HG03565 (cell line): ENCODE measurements around the gene ZNF382.
"Not testable (repeated sequence)": the region's sequence is repeated elsewhere in the genome, so short reads cannot be mapped to it uniquely, and the experiment has no call there.

Experiments used
- ATAC-seq: cut with Tn5 transposase; IDR thresholded peaks from one replicate; pipeline ENCODE4 v1.9.1; 2021; ENCODE audit warnings: mild to moderate bottlenecking, moderate library complexity; ENCODE audit not compliant: unreplicated experiment

The ZNF382 gene

DNA sequence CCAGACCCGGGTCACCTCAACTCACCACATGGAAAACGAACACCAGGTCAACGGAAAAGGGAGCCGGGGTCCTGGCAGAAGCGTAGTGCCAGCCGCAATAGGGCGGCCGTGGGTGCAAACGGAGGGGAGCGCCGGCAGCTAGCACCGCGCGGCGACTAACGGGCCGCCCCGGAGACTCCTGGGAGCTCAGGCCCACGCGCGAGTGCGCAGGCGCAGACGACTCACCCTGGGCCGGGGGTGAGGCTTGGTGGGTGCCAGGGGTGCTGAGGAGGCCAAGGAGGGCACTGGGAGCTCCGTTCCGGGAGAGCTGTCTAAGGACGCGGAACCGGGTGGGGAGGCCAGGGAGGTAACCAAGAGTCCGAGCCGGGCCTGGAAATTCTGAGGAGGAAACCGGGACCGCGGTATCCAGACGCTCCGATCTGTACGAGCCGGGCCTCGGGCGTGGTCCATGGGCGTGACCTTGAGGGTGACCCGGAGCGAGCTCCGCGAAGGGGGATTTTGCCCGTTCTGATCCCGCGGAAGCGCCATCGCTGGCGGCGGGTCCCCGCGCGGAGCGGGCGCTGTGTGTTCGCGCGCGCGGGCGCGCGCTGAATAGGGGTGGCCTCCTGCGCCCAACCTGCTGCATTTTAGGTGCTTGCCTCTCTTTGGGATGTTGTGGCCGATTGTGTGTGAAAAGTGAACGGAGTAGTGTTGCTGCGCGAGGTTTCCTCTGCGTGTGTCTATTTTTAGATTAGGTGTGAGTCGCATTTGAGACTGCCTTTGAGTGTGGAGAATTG is at the start of gene ZNF382:
TSS of gene ZNF382 (plus strand) at position 213 of the 776 bp plus-strand sequence. CDS start 4,602 bp downstream, outside the sequence.
- ATAC-seq: peak; percentile 39

GRCh38 chr19:36564391-36564790 is 40.7 kb upstream of the ZNF382 start:
- no peak for ATAC-seq

DNA sequence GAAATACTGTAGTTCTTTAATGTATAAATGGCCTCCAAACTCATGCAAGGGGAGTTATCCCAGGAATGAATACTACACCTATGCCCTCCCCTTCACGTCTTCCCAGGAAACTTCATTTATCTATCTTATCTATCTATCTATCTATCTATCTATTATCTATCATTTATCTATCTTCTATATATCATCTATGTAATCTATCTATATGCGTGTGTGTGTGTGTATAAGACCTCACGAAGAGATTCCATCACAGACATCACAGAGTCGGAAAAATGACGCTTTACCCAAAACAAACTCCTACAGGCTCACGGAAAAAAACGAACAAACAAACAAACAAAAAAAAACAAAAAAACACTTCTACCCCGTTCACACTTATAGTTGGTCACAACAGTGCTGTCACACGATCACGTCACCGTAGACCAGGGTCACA is 32.5 kb upstream of the ZNF382 start:
- no peak for ATAC-seq

DNA sequence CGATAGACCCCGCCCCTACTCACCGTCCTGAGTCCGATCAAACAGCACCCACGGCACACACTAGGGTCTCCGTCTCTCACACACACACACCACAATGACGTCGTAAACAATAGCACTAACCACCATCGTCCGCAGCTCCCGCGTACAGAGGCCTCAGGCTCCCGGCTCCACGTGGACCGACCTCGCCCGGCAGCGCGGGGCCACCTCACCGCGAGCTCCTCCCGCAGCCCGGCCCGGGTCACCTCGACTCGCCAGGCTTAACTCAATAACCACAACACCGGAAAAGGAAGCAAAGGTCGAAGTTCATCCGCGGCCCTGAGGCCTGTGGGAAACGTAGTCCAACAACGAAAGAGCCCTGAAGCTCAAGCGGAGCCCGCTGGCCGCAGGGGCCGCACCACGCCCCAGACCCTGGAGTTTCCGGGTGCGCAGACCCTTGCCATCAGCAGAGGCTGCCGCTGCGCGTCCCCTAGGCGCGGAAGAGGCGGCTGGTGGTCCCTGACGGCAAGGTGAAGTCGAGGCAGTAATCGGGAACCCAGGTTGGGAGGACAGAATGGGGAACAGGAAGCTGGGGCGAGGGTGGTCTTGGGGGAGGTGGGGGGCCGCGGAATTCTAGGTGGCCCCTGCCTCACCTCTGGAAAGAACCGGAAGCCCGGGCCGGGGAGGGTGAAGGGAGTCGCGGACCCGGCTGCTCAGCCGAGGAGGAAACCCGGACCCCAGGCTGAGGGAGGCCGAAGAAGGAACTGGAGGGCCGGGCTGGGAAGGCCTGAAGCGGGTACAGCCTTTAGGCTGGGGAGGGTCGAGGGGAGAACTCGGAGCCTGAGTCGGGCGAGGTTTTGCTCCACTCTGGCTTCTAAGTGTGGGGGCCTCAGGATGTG is 31.9 kb upstream of the ZNF382 start, which contains the start of gene ZNF529:
TSS of gene ZNF529 (minus strand) at position 273 of the 875 bp plus-strand sequence. CDS start 946 bp downstream, outside the sequence.
- peak; percentile 76 for ATAC-seq

- no peak for ATAC-seq
Observed at GRCh38 chr19:36573895-36574720, 31.0 kb upstream of the ZNF382 start.

DNA sequence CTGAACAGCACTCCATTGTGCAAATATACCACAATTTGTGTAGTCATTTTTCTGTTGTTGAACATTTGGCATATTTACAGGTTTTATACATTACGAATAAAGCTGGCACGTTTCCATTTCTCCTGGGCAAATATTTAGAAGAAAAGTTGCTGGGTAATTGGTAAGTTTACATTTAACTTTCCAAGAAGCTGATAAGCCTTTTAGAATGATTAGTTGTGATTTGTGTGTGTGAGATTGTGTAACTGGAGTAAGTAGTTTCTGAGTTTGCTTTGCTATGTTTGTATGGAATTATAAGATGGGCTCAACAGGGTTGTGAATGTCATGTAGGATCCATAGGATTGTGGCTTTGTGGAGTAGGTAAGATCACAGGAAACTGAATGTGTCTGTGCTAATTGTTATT is 30.4 kb upstream of the ZNF382 start:
- no peak for ATAC-seq

DNA sequence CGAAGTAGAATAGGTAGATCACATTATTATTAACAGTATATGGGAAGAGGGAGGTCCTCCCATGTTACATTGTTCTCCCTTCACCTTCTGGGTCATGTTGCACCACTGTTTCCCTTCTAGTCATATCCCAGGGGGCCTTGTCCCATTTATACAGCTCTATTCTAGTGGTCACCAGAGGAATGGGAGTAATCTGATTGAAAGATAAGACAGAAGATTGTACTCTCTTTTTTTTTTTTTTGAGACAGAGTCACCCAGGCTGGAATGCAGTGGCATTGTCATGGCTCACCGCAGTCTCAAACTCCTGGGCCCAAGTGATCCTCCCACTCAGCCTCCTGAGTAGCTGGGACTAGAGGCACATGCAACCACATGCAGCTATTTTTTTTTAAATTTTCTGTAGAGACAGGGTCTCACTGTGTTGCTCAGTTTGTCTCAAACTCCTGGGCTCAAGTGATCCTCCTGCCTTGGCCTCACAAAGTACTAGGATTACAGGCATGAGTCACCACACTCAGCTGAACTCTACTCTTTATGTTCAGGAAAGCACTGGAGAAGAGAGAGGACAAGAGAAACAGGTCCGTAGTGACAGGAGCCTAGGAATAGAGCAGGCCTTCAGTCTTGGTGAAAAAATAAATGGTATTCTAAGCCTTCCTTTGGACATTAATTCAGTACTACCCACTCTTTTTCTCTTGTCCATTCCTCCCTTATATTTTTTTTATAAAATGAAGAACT is 27.7 kb upstream of the ZNF382 start:
- no peak for ATAC-seq

DNA sequence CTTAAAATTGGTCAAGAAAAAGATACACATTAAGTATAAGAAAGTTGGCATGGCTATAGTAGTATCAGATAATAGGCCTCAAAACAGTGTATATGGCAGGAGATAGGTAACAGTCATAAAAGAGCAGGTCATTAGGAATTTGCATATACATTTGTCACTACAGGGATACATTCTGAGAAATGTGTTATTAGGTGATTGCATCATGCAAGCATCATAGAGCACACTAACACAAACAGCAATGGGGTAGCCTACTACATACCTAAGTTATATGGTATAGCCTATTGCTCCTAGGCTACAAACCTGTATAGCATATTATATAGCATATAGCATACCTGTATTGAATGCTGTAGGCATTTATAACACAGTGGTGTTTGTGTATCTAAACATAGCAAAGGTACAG is 25.9 kb upstream of the ZNF382 start:
- no peak for ATAC-seq

DNA sequence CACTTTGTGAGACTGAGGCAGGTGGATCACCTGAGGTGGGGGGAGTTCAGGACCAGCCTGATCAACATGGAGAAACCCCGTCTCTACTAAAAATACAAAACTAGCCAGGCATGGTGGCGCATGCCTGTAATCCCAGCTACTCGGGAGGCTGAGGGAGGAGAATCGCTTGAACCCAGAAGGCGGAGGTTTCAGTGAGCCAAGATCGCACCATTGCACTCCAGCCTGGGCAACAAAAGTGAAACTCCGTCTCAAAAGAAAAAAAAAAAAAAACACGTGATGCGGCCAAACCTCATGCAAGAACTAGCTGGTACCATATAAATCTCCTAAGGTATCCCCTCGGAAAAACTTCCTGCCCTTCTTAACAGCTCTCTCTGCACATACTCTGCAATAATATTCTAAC is 2.4 kb upstream of the ZNF382 start:
- not testable (repeated sequence) for ATAC-seq

DNA sequence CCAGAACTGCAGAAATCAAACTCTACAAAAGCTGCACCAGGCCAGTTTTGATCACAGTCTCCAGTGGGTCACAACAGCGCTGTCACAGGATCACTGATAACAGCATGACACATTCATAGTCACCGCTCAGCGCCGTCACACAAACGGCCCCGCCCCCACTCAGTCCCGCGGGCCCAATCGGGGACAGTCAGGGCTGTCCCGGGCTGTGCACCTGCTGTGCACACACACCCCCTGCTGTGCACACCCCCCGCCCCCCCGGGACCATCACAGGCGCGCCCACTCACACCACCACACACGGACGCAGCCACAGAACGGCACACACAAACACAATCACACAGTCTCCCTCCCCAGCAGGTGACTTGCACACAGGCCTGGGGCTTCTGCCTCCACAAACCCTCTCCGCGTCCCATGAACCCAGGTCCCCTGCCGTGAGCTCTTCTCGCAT is 435 bp upstream of the ZNF382 start:
- ATAC-seq: peak; percentile 66

DNA sequence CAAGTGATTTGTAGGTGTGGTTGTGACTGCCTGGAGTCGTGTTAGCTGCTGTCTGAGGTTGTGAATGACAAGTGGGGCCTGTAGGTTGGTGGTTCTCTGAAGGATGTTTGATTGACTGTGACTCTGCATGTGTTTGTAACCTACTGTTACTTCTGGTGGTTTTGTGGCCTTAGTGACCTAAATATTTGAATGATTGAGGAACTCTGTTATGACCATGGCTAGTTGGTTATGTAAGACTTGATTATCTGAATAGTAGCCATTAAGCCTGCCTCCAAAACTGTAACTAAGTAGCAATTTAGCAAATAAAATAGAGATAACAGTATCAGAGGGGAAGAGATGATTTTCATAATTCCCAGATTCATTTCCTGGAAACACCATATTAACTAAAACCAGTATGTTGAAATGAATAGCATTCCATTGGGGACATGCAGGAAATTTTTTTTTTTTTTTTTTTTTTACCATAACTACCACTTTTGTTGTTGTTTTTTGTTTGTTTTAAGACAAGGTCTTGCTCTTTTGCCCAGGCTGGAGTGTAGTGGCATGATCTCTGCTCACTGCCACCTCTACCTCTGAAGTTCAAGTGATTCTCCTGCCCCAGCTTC is 865 bp downstream of the ZNF382 start:
- ATAC-seq: no peak

GRCh38 chr19:36627057-36627456 is 21.9 kb downstream of the ZNF382 start:
- no peak for ATAC-seq

- ATAC-seq: no peak
Observed at GRCh38 chr19:36635342-36635741, 30.2 kb downstream of the ZNF382 start.

DNA sequence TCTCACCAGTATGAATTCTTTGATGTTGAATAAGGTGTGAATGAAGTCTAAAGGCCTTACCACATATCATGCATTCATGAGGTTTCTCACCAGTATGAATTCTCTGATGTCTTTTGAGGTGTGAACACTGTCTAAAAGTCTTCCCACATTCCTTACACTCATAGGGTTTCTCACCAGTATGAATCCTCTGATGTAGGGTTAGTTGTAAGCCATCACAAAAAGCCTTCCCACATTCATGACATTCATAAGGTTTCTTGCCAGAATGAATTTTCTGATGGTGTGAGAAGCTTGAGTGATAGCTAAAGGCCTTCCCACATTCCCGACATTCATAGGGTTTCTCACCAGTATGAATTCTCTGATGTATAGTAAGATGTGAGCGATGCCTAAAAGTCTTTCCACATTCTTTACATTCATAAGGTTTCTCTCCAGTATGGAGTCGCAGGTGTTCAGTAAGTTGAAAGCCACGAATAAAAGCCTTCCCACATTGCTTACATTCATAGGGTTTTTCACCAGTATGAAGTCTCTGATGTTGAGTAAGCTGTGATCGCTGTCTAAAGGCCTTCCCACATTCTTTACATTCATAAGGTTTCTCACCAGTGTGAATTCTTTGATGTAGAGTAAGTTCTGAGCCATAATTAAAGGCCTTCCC is 33.9 kb downstream of the ZNF382 start:
- no peak for ATAC-seq

GRCh38 chr19:36646746-36647145 is 41.6 kb downstream of the ZNF382 start:
- no peak for ATAC-seq

GRCh38 chr19:36652958-36653357 is 47.8 kb downstream of the ZNF382 start:
- ATAC-seq: no peak

- no peak for ATAC-seq
Observed at GRCh38 chr19:36665832-36666231, 60.7 kb downstream of the ZNF382 start.

GRCh38 chr19:36668646-36669045 is 63.5 kb downstream of the ZNF382 start:
- no peak for ATAC-seq

DNA sequence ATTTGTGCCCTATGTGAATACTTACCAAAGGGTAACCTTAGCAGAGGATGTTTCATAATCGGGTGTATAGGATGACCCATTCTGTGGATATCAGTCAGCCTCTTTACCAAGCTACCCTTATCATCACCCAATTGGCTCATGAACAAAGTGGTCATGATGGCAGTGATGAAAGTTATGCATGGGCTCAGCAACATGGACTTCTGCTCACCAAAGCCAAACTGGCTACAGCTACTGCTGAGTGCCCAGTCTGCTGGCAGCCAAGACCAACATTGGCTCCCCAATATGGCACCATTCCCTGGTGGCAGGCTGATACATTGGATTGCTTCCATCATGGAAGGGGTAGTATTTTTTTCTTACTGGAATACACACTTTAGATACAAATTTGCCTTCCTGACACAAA is 67.3 kb downstream of the ZNF382 start:
- no peak for ATAC-seq
